SK-N-SH (cell line): ENCODE measurements around the gene DTX1. TPM values are rescaled to one million over a fixed set of nuclear protein-coding genes. Genes with fewer than 3 reads are reported as not detected.

Experiments
- CTCF ChIA-PET: fragments of 300-600, 350-600 bp; formaldehyde crosslinking; extraction: SDS; loops from one replicate; lab custom pipeline; 2021; lab: Yijun Ruan, JAX
- POLR2A ChIA-PET: fragments of 350-600 bp; sonication (Branson Sonifier 250); formaldehyde crosslinking; extraction: SDS; loops from one replicate; lab custom pipeline; 2020; ENCODE audit warnings: antibody characterized with exemption, inconsistent platforms; lab: Yijun Ruan, JAX
- DNase-seq: peaks from one replicate; pipeline ENCODE4 v3.0.0; 2012
- H2AFZ ChIP-seq: fragments of 200-600 bp; sonication (generic); 2 replicates; pipeline ENCODE4 v1.8.1; 2016; ENCODE audit warnings: antibody characterized with exemption, mild to moderate bottlenecking, low read depth
- H3F3A ChIP-seq: fragments of 200-600 bp; sonication (generic); replicated peaks from 2 replicates; pipeline ENCODE3; 2016; ENCODE audit warnings: antibody characterized with exemption, mild to moderate bottlenecking; ENCODE audit not compliant: insufficient read depth
- H3K27ac ChIP-seq, 2 experiments: fragments of 200-500 bp in 1 of 2; fragments of 200-600 bp in 1 of 2; sonication (Bioruptor generic) in 1 of 2; sonication (generic), shearing (Covaris generic) in 1 of 2; 2 replicates each; pipeline versions ENCODE4 v1.5.1 to v1.6.1; 2014 to 2016; ENCODE audit warnings: low read depth in 2 of 2, inconsistent platforms in 1 of 2, low read length in 1 of 2, mild to moderate bottlenecking in 1 of 2, mixed read lengths in 1 of 2
- H3K27me3 ChIP-seq: fragments of 200-600 bp; sonication (generic), shearing (Covaris generic); 2 replicates; pipeline ENCODE4 v1.6.1; 2016; ENCODE audit warnings: mixed run types; ENCODE audit not compliant: insufficient read depth
- H3K36me3 ChIP-seq, 2 experiments: fragments of 200-500 bp in 1 of 2; fragments of 200-600 bp in 1 of 2; sonication (Bioruptor generic) in 1 of 2; sonication (generic) in 1 of 2; replicated peaks in 1 of 2; 2 replicates each; pipeline versions ENCODE3 to v1.5.1; 2014 to 2016; ENCODE audit warnings: low read length in 1 of 2, mild to moderate bottlenecking in 1 of 2; ENCODE audit not compliant: insufficient read depth in 2 of 2, control insufficient read depth in 1 of 2
- H3K4me1 ChIP-seq, 2 experiments: fragments of 200-500 bp in 1 of 2; fragments of 200-600 bp in 1 of 2; sonication (Bioruptor generic) in 1 of 2; sonication (generic), shearing (Covaris generic) in 1 of 2; 2 replicates each; pipeline versions ENCODE4 v1.5.1 to v1.6.1; 2014 to 2016; ENCODE audit warnings: low read depth in 1 of 2, low read length in 1 of 2, mixed run types in 1 of 2; ENCODE audit not compliant: insufficient read depth in 2 of 2, control insufficient read depth in 1 of 2
- H3K4me2 ChIP-seq: fragments of 200-600 bp; sonication (generic), shearing (Covaris generic); 2 replicates; pipeline ENCODE4 v1.6.1; 2017; ENCODE audit warnings: mixed run types
- H3K4me3 ChIP-seq, 2 experiments: fragments of 200-500 bp in 1 of 2; fragments of 200-600 bp in 1 of 2; sonication (Bioruptor generic) in 1 of 2; sonication (generic), shearing (Covaris generic) in 1 of 2; 2 replicates each; pipeline versions ENCODE4 v1.5.1 to v1.8.1; 2014 to 2016; ENCODE audit warnings: low read depth in 2 of 2, inconsistent platforms in 1 of 2, low read length in 1 of 2, mild to moderate bottlenecking in 1 of 2, mixed read lengths in 1 of 2, moderate library complexity in 1 of 2
- H3K79me2 ChIP-seq: fragments of 200-600 bp; sonication (generic); 2 replicates; pipeline ENCODE4 v1.8.1; 2017; ENCODE audit warnings: mild to moderate bottlenecking; ENCODE audit not compliant: insufficient read depth
- H3K9ac ChIP-seq: fragments of 200-600 bp; sonication (generic); 2 replicates; pipeline ENCODE4 v1.6.1; 2017; ENCODE audit warnings: mixed run types
- H3K9me2 ChIP-seq: fragments of 200-600 bp; sonication (generic); 2 replicates; pipeline ENCODE4 v1.6.1; 2017; ENCODE audit warnings: mixed run types
- H3K9me3 ChIP-seq: fragments of 200-600 bp; sonication (generic); 2 replicates; pipeline ENCODE4 v1.6.1; 2017; ENCODE audit warnings: mixed run types, mild to moderate bottlenecking, moderate library complexity
- H4K20me1 ChIP-seq: fragments of 200-600 bp; sonication (generic); 2 replicates; pipeline ENCODE4 v1.6.1; 2017; ENCODE audit warnings: mild to moderate bottlenecking, mixed run types; ENCODE audit not compliant: insufficient read depth
- WGBS: methylation state at CpG from one replicate; pipeline ENCODE4 v1.1.6; 2017; ENCODE audit warnings: low lambda C conversion rate; 5-methylcytosine and 5-hydroxymethylcytosine counted together
- polyA plus RNA-seq, 3 experiments: library from polyadenylated mRNA; depleted of rRNA; stranded (reverse); fragments of >200 nt; gene quantifications; 2 replicates each; pipeline ENCODE4 v1.2.3, GENCODE V29; 2012
- TF ChIP-seq, protein P1 (sequence below): fragments of 150-350 bp; IDR thresholded peaks from 2 replicates; pipeline ENCODE4 v1.6.1; 2017; ENCODE audit warnings: antibody characterized with exemption, low read length, low read depth, borderline replicate concordance
- TF ChIP-seq, protein P2 (sequence below): IDR thresholded peaks from 2 replicates; pipeline ENCODE4; 2012
- TF ChIP-seq, protein P3 (sequence below): IDR thresholded peaks from 2 replicates; pipeline ENCODE4 v1.6.1; 2012; ENCODE audit warnings: mild to moderate bottlenecking, low read depth, low read length, moderate library complexity
- TF ChIP-seq, protein P4 (sequence below): IDR thresholded peaks from 2 replicates; pipeline ENCODE4 v1.4.0; 2012; ENCODE audit warnings: low read depth, borderline replicate concordance
- TF ChIP-seq, protein P5 (sequence below): fragments of 150-350 bp; IDR thresholded peaks from 2 replicates; pipeline ENCODE4 v1.6.1; 2016; ENCODE audit warnings: mild to moderate bottlenecking, low read depth, low read length
- TF ChIP-seq, protein P6 (sequence below): fragments of 200-600 bp; sonication (generic); IDR thresholded peaks from 2 replicates; pipeline ENCODE4 v1.6.1; 2017; ENCODE audit warnings: antibody characterized with exemption, mild to moderate bottlenecking, moderate library complexity
- TF ChIP-seq, protein P7 (sequence below): IDR thresholded peaks from 2 replicates; pipeline ENCODE4 v1.4.0; 2012; ENCODE audit warnings: low read depth, borderline replicate concordance

The DTX1 gene
- polyA plus RNA-seq, 1 of the 3 experiments (the other 2 are of a cell fraction) = 0.72 TPM

DNA sequence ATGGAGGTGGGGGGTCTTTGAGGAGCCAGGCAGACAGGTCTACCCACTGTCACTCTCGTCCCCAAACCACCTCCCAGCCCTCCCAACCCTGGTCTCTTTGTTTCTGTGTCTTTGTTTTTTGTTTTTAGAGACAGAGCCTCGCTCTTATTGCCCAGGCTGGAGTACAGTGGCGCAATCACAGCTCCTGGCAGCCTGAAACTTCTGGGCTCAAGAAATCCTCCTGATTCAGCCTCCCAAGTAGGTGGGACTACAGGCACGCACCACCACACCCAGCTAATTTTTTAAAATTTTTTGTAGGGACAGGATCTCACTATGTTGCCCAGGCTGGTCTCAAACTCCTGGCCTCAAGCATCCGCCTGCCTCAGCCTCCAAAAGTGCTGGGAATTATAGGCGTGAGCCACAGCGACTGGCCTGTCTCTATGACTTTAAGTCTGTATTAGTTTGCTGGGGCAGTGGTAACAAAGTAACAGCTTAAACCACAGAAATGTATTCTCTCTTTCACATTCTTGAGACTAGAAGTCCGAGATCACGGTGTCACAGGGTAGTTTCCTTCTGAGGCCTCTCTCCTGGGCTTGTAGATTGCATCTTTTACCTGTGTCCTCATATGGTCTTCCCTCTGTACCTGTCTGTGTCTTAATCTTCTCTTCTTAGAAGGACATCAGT lies 26.1 kb downstream of the DTX1 start (continued):
- TF ChIP-seq, protein P1, sequence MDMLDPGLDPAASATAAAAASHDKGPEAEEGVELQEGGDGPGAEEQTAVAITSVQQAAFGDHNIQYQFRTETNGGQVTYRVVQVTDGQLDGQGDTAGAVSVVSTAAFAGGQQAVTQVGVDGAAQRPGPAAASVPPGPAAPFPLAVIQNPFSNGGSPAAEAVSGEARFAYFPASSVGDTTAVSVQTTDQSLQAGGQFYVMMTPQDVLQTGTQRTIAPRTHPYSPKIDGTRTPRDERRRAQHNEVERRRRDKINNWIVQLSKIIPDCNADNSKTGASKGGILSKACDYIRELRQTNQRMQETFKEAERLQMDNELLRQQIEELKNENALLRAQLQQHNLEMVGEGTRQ = no peak

DNA sequence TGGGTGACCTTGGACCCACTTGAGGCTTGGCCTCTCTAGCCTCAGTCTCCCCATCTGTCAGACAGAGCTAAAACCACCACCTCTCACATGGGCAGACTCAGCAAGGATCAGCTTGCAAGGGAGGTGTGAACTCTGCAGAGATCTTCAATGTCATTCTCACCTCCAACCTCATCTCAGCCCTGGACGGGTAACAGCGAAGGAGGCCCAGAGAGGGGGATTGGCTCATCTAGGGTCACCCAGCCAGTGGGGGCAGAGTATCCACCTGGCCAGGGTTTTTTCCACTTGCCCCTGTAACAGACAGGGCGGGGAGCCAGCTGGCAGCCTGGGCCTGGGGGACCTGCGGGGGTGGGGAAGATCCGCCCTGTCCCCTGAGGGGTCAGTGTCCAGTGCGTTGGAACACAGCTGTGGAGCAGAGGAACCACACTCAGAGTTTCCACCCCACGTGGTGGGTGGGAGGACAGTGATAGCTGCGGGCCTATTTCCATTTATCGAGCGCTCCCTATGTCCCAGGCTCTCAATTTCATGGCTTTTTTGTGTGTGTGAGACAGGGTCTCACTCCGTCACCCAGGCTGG lies 27.4 kb downstream of the DTX1 start:
- no peaks in the 10 kb centered on the region for H3F3A ChIP-seq
- H3K4me2 ChIP-seq = no peak overlapping the region
- H4K20me1 ChIP-seq = no peaks in the 10 kb centered on the region
- ChIA-PET CTCF (interaction anchor here (0.8 to 1.7 kb wide), 3 partner anchors 15 to 70 kb away, joined by 3 to 6 read pairs (median 3); no protein-coding TSS in a partner anchor), POLR2A (no interaction called here)
- no peak overlapping the region for H3K27ac ChIP-seq
- H2AFZ ChIP-seq = no peak overlapping the region
- H3K9me3 ChIP-seq = no peaks in the 10 kb centered on the region
- H3K79me2 ChIP-seq = no peaks in the 10 kb centered on the region
- H3K27me3 ChIP-seq = no peaks in the 10 kb centered on the region
- TF ChIP-seq, protein P2, sequence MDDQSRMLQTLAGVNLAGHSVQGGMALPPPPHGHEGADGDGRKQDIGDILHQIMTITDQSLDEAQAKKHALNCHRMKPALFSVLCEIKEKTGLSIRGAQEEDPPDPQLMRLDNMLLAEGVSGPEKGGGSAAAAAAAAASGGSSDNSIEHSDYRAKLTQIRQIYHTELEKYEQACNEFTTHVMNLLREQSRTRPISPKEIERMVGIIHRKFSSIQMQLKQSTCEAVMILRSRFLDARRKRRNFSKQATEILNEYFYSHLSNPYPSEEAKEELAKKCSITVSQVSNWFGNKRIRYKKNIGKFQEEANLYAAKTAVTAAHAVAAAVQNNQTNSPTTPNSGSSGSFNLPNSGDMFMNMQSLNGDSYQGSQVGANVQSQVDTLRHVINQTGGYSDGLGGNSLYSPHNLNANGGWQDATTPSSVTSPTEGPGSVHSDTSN = no peak
- no peaks in the 10 kb centered on the region for H3K36me3 ChIP-seq
- no peaks in the 10 kb centered on the region for H3K9me2 ChIP-seq
- no peaks in the 10 kb centered on the region; a peak in 1 of 4 replicates for H3K4me1 ChIP-seq
- H3K4me3 ChIP-seq = no peak overlapping the region
- WGBS = 71% methylated on average over 11 of the region's 11 CpGs
- no peak for DNase-seq
- no peak overlapping the region for H3K9ac ChIP-seq

DNA sequence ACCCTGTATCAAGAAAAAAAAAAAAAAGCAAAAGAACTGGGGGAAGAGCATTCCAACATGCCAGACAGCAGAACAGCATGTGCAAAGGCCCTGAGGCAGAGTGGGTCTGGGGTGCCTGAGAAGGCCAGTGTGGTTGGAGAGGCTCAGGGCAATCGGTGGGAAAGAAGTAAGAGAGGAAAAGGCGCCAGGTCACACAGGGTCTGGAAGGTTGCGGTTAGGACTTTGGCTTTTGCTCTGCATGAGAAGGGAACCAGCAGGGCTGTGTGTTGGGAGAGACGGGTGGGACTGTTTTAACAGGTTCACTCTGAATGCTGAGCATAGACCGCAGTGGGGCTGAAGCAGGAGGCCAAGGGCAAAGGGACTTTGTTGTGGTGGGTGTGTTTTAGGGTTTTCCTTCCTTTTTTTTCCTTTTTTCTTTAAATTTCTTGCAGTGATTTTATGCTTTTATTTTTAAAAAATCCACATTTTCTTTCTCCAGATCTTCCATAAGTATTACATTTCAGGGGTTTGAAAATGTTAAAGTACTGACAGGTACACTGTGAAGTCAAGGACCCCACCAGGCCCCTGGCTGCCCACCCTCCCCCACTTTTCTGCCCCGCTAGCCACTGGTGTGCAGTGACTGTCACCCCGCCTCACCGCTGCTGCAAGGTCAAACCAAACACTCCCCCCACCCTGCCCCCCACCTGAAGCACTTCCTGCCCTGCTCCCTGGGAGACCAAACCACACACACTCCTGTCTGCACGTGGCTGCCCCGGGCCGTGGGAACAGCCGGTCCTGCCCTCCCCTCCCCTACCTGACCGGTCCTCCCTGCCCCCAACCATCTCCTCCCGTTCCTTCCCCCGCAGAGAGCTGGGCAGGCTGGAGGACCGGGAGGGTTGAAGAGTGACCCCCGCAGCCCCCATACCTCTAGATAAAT lies 30.0 kb downstream of the DTX1 start:
- no peaks in the 10 kb centered on the region for H3F3A ChIP-seq
- no peaks in the 10 kb centered on the region for H3K9me3 ChIP-seq
- ChIA-PET POLR2A (no interaction called here), CTCF (interaction anchor here (1.2 to 4.4 kb wide), 2 partner anchors 13 to 38 kb away, joined by 4 to 27 read pairs; no protein-coding TSS in a partner anchor)
- WGBS = 67% methylated on average over 13 of the region's 17 CpGs
- no peak overlapping the region for H3K27ac ChIP-seq
- H3K4me2 ChIP-seq = no peak overlapping the region
- no peak for DNase-seq
- H3K9me2 ChIP-seq = no peaks in the 10 kb centered on the region
- H3K9ac ChIP-seq = no peak overlapping the region
- H3K4me3 ChIP-seq = no peak overlapping the region
- H3K36me3 ChIP-seq = no peaks in the 10 kb centered on the region
- no peaks in the 10 kb centered on the region for H3K79me2 ChIP-seq
- H2AFZ ChIP-seq = no peak overlapping the region
- H3K4me1 ChIP-seq = no peaks in the 10 kb centered on the region; a peak in 1 of 4 replicates
- no peaks in the 10 kb centered on the region for H4K20me1 ChIP-seq
- H3K27me3 ChIP-seq = no peaks in the 10 kb centered on the region
- TF ChIP-seq, protein P3, sequence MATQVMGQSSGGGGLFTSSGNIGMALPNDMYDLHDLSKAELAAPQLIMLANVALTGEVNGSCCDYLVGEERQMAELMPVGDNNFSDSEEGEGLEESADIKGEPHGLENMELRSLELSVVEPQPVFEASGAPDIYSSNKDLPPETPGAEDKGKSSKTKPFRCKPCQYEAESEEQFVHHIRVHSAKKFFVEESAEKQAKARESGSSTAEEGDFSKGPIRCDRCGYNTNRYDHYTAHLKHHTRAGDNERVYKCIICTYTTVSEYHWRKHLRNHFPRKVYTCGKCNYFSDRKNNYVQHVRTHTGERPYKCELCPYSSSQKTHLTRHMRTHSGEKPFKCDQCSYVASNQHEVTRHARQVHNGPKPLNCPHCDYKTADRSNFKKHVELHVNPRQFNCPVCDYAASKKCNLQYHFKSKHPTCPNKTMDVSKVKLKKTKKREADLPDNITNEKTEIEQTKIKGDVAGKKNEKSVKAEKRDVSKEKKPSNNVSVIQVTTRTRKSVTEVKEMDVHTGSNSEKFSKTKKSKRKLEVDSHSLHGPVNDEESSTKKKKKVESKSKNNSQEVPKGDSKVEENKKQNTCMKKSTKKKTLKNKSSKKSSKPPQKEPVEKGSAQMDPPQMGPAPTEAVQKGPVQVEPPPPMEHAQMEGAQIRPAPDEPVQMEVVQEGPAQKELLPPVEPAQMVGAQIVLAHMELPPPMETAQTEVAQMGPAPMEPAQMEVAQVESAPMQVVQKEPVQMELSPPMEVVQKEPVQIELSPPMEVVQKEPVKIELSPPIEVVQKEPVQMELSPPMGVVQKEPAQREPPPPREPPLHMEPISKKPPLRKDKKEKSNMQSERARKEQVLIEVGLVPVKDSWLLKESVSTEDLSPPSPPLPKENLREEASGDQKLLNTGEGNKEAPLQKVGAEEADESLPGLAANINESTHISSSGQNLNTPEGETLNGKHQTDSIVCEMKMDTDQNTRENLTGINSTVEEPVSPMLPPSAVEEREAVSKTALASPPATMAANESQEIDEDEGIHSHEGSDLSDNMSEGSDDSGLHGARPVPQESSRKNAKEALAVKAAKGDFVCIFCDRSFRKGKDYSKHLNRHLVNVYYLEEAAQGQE = no peak
- TF ChIP-seq, protein P4, sequence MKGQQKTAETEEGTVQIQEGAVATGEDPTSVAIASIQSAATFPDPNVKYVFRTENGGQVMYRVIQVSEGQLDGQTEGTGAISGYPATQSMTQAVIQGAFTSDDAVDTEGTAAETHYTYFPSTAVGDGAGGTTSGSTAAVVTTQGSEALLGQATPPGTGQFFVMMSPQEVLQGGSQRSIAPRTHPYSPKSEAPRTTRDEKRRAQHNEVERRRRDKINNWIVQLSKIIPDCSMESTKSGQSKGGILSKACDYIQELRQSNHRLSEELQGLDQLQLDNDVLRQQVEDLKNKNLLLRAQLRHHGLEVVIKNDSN = no peak
- TF ChIP-seq, protein P5, sequence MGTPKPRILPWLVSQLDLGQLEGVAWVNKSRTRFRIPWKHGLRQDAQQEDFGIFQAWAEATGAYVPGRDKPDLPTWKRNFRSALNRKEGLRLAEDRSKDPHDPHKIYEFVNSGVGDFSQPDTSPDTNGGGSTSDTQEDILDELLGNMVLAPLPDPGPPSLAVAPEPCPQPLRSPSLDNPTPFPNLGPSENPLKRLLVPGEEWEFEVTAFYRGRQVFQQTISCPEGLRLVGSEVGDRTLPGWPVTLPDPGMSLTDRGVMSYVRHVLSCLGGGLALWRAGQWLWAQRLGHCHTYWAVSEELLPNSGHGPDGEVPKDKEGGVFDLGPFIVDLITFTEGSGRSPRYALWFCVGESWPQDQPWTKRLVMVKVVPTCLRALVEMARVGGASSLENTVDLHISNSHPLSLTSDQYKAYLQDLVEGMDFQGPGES = no peak
- TF ChIP-seq, protein P6, sequence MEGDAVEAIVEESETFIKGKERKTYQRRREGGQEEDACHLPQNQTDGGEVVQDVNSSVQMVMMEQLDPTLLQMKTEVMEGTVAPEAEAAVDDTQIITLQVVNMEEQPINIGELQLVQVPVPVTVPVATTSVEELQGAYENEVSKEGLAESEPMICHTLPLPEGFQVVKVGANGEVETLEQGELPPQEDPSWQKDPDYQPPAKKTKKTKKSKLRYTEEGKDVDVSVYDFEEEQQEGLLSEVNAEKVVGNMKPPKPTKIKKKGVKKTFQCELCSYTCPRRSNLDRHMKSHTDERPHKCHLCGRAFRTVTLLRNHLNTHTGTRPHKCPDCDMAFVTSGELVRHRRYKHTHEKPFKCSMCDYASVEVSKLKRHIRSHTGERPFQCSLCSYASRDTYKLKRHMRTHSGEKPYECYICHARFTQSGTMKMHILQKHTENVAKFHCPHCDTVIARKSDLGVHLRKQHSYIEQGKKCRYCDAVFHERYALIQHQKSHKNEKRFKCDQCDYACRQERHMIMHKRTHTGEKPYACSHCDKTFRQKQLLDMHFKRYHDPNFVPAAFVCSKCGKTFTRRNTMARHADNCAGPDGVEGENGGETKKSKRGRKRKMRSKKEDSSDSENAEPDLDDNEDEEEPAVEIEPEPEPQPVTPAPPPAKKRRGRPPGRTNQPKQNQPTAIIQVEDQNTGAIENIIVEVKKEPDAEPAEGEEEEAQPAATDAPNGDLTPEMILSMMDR = no peak
- TF ChIP-seq, protein P7, sequence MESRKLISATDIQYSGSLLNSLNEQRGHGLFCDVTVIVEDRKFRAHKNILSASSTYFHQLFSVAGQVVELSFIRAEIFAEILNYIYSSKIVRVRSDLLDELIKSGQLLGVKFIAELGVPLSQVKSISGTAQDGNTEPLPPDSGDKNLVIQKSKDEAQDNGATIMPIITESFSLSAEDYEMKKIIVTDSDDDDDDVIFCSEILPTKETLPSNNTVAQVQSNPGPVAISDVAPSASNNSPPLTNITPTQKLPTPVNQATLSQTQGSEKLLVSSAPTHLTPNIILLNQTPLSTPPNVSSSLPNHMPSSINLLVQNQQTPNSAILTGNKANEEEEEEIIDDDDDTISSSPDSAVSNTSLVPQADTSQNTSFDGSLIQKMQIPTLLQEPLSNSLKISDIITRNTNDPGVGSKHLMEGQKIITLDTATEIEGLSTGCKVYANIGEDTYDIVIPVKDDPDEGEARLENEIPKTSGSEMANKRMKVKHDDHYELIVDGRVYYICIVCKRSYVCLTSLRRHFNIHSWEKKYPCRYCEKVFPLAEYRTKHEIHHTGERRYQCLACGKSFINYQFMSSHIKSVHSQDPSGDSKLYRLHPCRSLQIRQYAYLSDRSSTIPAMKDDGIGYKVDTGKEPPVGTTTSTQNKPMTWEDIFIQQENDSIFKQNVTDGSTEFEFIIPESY = no peak
